T-helper 1 cell treated with Interleukin-12 subunit alpha and Interleukin-12 subunit beta and Interleukin-4 antibody, amounts not matched to agents 30 ng/mL and 1 ng/mL, for 36 hours (primary cell): ENCODE measurements around the gene EXOC6B. TPM values are rescaled to one million over a fixed set of nuclear protein-coding genes. Genes with fewer than 3 reads are reported as not detected.

Experiments
- intact Hi-C: fragments of 100-400 bp; cut with micrococcal nuclease; formaldehyde crosslinking; loops from one replicate; pipeline ENCODE4 v1.15.1; 2024
- total RNA-seq: library from RNA; stranded (reverse); gene quantifications from 2 replicates; pipeline ENCODE4 v1.2.3, GENCODE V29; 2022

Gene EXOC6B
- total RNA-seq, 1 donor from 2014 or later, result 15.2 TPM

DNA sequence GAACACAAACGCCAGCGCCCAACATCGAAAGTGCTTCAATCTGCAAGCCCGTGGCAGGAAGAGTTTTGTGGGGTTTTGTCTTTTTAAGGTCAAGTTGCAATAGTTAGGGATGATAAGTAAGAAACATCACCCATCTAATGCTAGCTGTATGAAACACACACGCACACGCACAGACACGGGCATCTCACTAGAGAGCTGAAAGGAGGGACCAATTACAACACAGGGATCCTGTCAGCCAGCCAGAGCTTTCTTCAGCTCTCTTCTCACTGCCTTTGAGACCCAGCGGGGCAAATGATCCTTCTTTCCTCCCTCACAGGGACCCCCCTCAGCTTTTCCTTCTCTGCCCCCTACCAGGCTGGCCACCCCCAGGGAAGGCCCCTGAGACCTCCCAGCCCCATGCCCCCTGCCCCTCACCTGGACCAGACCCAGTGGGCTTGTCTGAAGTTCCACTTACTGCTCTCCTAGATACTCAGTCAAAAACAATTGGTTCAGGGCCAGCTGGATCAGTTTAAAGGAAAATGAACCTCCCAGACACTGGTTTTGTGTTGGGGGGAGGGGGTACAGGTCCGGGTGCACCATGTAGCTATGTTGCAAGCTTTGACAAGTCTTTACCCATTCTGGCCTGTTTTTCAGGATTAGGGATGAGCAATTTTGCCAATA lies 696.0 kb downstream of the EXOC6B start:
- intact Hi-C loops, result no loop called here

DNA sequence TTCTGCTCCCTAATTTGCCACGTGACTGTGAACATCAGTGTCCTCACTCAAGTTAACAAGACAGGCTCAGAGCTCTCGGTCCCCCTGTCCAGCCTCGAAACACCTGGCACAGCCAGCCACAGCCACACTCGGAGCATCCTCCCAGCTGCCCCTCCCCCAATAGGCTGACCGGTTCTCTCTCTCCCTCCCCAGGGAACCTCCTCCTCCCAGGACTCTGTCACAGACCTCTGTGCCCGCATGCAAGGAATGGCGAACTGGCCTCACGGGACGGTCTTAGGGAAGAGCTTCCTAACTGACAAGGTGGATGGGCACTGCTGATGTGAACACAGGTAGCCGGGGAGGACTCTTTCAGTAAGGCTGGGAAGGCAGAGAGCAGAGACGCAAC lies 697.0 kb downstream of the EXOC6B start:
- intact Hi-C loops, result no loop called here

DNA sequence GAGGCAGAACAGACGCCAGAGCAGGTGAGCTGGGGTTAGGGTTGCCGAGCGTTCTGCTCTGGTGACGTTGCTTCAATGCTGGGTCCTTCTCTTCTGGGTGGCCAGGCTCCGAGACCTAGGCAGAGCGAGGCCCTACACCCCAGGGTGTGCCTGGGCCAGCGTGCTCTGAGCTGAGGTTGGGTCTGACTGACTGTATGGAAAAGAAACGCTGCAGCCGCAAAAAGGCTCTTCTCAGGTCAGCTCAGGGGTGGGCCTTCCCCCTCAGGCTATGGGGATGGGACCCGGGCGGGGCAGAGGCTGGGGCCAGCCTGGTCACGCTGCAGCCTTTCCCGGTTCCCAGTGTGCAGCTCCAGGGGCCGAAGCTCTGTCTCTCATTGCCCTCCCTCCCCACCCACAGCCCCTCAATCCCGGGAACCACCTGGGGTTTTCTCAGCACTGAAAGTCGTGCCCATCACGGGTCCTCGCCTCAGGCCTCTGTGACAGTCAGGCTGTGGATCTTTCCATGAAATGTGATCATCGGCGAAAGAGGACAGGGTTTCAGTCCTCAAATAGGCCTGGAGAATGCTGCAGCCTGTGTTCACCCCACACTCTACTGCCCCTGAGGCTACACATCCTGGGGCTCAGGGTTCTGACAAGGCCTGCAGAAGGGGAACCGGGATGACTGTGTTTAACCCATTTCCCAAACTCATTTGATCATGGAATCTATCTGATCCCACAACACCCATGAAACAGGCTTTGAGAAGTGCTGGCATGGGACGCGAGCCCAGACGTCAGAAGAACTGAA lies 697.6 kb downstream of the EXOC6B start:
- intact Hi-C loops, result no loop called here

DNA sequence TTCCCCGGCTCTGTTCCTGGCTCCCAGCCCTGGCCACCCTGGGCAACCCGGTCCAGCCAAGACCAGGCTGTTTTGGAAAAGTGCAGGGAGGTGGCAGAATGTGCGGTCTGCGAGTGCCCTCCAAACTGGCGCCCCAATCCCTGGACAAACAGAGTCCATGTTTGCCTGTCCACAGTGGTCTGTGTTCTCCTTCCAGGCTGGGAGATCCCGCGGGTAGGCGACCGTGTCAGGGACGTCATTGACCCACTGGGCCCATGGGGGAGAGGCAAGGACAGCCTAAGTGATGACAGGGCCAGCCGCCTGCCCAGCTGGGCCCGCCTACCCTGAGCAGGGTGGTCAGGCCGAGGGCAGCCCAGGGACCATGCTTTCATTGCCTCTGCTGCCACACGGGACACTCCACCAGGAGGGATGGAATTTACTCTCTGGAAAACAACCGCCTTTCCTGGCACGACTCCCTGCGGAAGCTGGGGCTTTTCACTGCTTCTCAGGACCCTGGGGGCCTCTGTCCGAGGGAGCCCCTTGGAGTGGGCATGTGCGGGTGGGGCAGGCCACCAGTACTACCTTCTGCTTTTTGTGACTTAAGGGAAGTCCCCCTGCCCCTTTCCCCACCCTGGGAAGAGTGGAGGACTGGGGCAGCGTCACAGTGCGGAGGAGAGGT lies 698.3 kb downstream of the EXOC6B start:
- intact Hi-C loops, result no loop called here

DNA sequence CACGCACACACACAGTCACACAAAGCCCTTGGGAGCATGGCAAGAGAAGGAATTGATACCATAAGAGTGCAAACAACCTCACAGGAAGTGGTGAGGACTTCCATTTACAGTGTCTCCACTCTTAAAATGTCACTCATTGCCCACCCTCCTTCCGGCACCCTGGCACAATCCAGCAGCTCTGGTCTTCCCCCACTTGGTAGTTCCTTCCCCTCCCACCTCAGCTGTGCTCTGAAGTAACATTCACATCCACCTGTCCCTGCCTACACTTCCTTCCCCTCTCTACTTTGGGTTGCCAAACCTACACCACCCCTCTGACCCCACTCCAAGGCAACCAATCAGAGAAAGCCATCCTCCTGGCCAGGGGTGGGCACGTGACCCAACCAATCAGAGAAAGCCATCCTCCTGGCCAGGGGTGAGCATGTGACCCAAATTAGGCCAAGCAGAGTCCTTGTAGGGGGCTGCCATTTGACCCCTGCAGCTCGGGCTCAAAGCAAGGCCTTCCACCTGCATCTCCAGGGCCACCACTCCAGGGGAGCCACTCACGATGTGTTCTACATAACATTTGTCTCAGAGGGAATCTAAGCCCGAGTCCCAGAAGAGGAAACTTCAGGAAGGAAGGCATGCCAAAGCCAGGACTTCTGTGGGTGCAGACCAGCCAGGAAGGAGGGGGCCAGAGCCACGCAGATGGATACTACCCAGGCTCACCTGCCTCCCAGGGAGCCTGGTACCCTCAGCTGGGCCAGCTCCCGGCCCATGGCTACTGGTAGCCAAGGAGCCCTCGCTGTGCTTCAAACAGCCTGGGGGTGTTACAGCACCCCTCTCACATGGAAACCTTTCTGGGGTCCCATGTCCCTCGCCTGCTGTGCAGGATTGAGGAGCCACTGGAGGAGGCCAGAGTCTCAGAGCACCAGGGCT lies 699.4 kb downstream of the EXOC6B start:
- intact Hi-C loops, result no loop called here

Other genes starting within 250 kb of the EXOC6B start
- gene SPR, start 61.4 kb upstream of the EXOC6B start, total RNA-seq, result 0.98 and 1.6 TPM in 2 replicates
- not detected in 2 replicates for gene EMX1, start 91.5 kb upstream of the EXOC6B start, total RNA-seq
- gene SFXN5, start 245.7 kb upstream of the EXOC6B start, total RNA-seq, result 9.7 and 10.3 TPM in 2 replicates